Suppressor macrophage treated with lipopolysaccharide for 4 hours (primary cell): ENCODE measurements around the gene SORL1-AS1.

Experiments used
- DNase-seq: peaks from one replicate; pipeline ENCODE4 v3.0.0-alpha.2; 2020

Gene SORL1-AS1

GRCh38 chr11:121474680-121475079 lies 21.9 kb upstream of the SORL1-AS1 start:
- DNase-seq, result no peak

GRCh38 chr11:121473064-121473777 lies 20.5 kb upstream of the SORL1-AS1 start:
- DNase-seq, result peak; percentile 79

GRCh38 chr11:121472312-121472711 lies 19.5 kb upstream of the SORL1-AS1 start:
- DNase-seq, result no peak

GRCh38 chr11:121471167-121471566 lies 18.4 kb upstream of the SORL1-AS1 start:
- no peak for DNase-seq

- no peak for DNase-seq
Measured at GRCh38 chr11:121469910-121470309, 17.1 kb upstream of the SORL1-AS1 start.

GRCh38 chr11:121467965-121468364 lies 15.2 kb upstream of the SORL1-AS1 start:
- no peak for DNase-seq

GRCh38 chr11:121467471-121467870 lies 14.7 kb upstream of the SORL1-AS1 start:
- no peak for DNase-seq

GRCh38 chr11:121466063-121466794 lies 13.5 kb upstream of the SORL1-AS1 start:
- DNase-seq, result peak; percentile 48

- no peak for DNase-seq
Measured at GRCh38 chr11:121465709-121466062, 12.9 kb upstream of the SORL1-AS1 start.

GRCh38 chr11:121464352-121464946 lies 11.7 kb upstream of the SORL1-AS1 start:
- DNase-seq, result no peak

GRCh38 chr11:121463689-121464335 lies 11.0 kb upstream of the SORL1-AS1 start:
- DNase-seq, result no peak

- DNase-seq, result no peak
Measured at GRCh38 chr11:121461843-121462242, 9.1 kb upstream of the SORL1-AS1 start.

GRCh38 chr11:121460941-121461514 lies 8.3 kb upstream of the SORL1-AS1 start:
- DNase-seq, result no peak

GRCh38 chr11:121459413-121460017 lies 6.7 kb upstream of the SORL1-AS1 start:
- DNase-seq, result no peak

GRCh38 chr11:121458551-121458950 lies 5.8 kb upstream of the SORL1-AS1 start:
- DNase-seq, result no peak

- DNase-seq, result no peak
Measured at GRCh38 chr11:121456816-121457431, 4.2 kb upstream of the SORL1-AS1 start.

- no peak for DNase-seq
Measured at GRCh38 chr11:121456151-121456550, 3.4 kb upstream of the SORL1-AS1 start.

GRCh38 chr11:121455115-121455514 lies 2.3 kb upstream of the SORL1-AS1 start:
- no peak for DNase-seq

GRCh38 chr11:121453589-121454299 lies 977 bp upstream of the SORL1-AS1 start:
- DNase-seq, result no peak

- DNase-seq, result peak; percentile 48
Measured at GRCh38 chr11:121451986-121452608, 670 bp downstream of the SORL1-AS1 start, which contains the start of gene SORL1. Gene SORL1 (plus strand): TSS chr11:121452314. CDS start chr11:121452332, 18 bp downstream.
